Right lung (tissue), 5 donors: ENCODE data around the gene MIOX. TPM values are rescaled to one million over a fixed set of nuclear protein-coding genes. Genes with fewer than 3 reads are reported as not detected.
A peak's percentile ranks its signal among the peaks of the same experiment; 100 is the strongest.

ENCODE experiments used
- DNase-seq, 2 donors: peaks; one replicate each; pipeline ENCODE4 v3.0.0-alpha.2; 2013
- polyA plus RNA-seq, 5 donors: library from polyadenylated mRNA; unstranded; fragments of 120-200 nt; gene quantifications; one replicate each; pipeline versions ENCODE4 v1.2.1 to v1.2.3, GENCODE V29; 2013; ENCODE audit warnings: inconsistent platforms in 1 of 5, low replicate concordance in 1 of 5; ENCODE audit not compliant: insufficient read length in 5 of 5, insufficient read depth in 1 of 5

MIOX gene
- polyA plus RNA-seq, 5 donors = 0.08 to 0.18 (median 0.08) TPM; not detected in 2

- DNase-seq = no peak
Measured at GRCh38 chr22:50454556-50455075, 32.0 kb upstream of the MIOX start.

GRCh38 chr22:50455201-50455600, 31.5 kb upstream of the MIOX start:
- DNase-seq = no peak

- DNase-seq = no peak
Measured at GRCh38 chr22:50456026-50456425, 30.6 kb upstream of the MIOX start.

DNA sequence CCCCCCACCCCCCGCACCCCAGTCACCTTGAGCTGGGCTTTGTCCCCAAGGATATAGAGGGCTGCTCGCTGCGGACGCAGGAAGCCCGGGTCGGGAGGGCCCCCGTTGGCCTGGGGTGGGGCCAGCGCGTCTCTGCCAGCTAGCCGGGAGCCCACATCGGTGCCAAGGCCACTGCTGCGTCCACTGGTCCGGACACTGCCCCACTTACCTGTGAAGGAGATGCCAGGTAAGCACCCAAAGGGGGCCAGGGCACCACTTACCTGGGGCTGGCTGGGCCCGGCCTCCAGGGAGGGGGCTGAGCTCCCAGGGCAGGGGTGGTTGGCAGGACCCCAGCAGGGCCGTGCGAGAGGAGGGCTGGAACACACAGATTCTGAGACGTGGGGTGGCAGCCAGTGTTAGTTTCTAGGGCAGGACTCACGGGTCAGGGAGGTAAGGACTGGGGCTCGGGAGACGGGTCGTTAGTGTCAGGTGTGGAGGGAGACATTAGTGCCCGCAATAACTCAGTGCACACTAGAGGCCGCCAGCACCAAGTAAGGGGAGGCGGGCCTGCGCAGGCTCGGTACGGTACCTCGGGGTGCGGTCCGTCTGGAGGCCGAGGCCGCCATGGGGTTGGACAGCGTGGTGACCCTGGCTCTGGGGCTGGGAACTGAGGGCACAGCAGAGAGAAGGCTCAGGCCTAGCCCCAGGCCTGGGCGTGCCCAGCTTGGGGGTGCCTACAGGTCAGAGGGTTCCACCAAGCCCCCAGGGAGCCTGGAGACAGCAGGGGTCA, 30.0 kb upstream of the MIOX start:
- DNase-seq = no peak

GRCh38 chr22:50459016-50459415, 27.6 kb upstream of the MIOX start:
- DNase-seq = no peak

GRCh38 chr22:50459496-50460140, 27.0 kb upstream of the MIOX start:
- no peak for DNase-seq

- DNase-seq = no peak
Measured at GRCh38 chr22:50460938-50461337, 25.7 kb upstream of the MIOX start.

DNA sequence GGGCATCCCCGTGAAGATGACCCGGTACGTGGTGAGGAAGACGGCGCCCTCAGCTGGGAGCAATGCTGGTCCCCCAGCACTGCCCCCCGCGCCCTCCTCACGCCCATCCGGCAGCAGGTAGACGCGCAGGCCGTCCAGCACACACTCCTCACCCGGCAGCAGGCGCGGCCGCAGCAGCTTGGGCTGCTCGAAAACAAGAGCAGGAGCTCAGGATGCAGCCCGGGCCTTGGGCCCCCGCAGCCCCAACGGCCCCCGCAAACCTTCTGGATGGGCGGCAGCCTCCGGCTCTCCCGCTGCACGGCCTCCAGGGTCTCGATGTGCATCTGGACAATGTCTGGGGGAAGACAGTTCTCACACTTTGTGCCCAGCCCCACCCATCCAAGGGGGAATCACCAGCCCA, 25.1 kb upstream of the MIOX start:
- DNase-seq = no peak

DNA sequence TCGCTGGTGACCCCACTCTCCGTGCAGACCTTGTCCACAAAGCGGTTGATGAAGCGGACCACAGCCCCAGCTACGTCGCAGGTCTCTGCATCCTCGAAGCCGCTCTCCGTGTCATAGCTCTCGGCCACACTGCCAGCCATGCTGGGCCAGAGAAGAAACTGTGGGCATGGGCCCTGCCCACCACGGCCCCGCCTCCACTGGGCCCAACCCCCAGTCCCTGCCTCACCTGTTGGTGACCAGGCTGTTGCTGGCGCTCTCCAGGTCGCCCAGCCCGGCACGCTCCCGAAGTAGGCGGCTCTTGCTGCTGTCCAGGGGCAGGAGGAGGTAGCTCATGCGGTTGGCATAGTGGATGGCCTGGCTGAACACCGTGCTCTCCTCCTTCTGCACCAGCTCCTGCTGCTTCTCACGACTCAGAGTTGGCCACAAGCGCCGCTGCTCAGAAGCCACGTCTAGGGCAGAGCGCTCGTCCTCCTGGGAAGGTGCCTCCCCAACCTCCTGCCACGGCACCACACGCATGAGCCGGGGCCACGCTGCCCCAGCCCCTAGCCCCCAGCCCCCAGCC, 24.6 kb upstream of the MIOX start:
- no peak for DNase-seq

DNA sequence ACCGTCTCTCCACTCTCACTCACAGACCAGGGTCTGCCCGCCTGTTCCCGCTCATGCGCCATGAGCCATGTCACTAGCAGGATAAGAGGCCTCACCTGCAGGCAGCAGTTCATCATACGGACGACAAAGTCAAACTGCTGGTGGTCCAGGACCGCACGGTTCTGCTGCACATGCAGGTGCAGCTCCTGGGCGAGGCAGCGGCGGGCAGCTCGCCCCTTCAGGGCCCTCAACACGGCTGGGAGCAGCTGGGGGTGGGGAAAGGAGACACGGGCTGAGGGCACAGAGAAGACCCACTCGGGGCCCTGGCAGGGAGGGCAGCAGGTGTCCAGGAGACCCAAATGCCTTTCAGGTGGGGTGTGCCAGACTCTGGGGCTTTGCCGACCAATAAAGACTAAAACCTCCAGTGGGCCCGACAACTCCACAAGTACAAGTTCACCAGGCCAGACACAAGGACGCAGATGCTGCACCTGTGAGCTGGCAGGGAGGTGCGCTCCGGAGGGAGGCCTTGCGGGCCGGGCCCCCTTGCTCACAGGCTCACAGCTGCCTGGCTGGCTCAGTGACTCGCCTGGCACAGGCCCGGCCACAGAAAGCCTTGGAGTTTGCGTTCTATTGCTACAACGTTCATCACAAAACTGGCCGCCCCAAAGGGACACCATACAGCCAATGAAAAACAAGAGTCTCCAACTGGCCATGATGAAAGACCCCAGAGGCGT, 23.3 kb upstream of the MIOX start:
- DNase-seq = no peak

DNA sequence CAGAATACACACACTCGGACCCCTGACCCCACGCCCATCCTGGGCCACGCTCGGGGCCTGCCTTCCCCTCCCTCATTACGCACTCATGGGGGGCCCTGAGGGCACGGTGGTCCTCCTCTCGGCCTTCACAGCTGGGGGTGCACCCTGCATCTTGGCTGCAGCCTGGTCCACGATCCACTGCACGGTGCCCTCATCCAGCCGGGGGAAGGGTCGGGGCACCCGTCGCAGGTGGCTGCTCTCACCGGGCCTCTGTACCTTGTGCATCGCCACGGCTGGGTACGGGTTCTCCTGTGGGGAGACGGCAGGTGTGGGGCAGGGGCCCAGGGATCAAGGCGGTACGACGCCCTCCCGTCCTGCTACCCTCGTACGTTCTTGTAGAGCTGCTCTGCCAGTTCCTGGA, 22.2 kb upstream of the MIOX start:
- DNase-seq = no peak

- peak in 1 of 2 donors; percentile 35 for DNase-seq
Measured at GRCh38 chr22:50465066-50465930, 21.4 kb upstream of the MIOX start.

GRCh38 chr22:50467341-50467740, 19.3 kb upstream of the MIOX start:
- no peak for DNase-seq

DNA sequence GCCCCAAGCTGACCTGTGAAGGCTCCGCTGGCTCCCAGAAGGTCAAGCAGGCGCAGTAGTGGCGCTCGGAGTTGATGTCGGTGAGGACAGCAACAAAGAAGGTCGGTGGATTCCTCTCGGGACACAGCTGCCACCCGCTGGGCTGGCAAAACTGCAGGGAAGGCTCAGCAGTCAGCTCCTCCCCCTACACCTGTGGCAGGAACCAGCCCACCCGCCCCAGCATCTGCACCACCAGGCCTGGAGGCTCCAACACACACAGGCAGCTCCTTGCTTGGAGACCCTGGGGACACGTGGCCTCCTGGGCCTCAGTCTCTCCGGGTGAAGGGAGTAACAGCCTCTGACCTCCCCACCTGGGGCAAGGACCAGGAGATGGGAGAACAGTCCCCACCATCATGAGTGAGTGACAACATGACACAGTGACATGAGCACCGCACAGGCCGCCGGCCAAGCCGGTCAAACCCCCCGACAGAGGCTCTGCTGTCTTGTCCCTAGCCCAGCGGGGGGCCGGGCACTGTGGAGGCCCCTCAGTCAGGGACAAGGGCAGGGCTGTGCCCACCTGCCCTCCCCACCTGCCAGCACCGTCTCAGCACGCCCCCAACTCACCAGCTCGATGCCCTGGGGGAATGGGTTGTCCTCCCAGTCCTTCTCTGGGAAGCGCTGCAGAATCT, 18.8 kb upstream of the MIOX start:
- no peak for DNase-seq

DNA sequence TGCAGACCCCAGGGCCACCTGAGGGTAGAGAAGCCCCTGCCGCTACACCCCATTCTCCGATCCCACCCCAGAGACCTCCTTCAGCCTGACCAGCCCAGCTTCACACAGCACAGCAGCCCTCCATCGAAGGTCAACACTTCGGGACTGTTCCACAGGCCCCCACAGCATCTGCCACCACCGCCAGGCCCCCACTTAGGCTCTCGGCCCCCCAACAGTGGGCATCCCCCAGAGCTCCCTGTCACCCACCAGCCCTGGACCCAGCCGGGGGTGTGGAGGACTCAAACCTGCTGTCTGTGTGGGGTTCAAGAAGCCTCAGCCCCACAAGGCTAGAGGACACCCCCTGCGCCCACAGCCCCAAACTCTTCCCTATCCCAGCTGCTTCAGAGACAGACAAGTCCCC, 18.0 kb upstream of the MIOX start:
- no peak for DNase-seq

DNA sequence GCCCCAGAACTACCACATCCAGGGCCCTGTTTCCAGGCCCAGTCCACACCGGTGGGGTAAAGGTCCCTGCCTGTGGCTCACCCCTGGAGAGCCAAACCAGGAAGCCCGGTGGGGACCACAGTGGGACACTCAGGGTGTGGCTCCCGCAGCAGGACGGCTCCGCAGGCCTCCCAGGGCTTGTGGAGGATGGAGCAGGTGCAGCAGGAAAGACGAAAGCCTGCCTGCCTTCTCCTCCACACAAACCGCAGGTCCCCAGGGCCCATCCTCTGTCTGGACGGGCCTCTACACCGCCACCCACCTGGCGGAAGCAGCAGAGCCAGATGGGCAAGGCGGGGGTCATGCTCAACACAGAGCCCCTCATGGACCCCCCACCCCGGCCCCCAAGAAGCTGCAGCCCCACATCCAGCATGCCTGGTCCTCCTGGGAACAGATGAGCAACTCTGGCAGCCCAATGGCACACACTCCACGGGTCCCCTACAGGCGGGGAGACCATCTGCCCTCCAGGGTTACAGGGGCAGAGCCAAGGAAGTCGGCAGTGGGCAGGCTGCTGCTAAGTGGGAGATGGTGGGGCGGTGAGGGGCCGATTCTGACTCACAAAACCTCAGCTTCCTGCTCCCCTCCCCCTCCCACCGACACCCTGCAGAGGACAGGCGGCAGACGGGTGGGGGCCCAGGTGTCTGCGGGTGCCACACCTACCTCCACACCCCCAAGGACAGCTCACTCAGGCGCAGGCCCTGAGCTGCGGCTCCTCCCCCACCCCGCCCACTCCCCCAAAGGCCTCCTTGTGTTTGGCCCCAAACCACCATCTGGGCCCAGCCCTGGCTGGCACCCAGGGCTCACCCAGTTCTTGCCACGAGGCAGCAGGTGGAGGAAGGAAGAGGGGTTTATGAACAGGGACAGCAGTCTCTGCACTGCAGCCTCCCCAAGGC, 17.0 kb upstream of the MIOX start:
- DNase-seq = no peak

GRCh38 chr22:50470491-50470890, 16.2 kb upstream of the MIOX start:
- no peak for DNase-seq

- no peak for DNase-seq
Measured at GRCh38 chr22:50471197-50471847, 15.3 kb upstream of the MIOX start.

DNA sequence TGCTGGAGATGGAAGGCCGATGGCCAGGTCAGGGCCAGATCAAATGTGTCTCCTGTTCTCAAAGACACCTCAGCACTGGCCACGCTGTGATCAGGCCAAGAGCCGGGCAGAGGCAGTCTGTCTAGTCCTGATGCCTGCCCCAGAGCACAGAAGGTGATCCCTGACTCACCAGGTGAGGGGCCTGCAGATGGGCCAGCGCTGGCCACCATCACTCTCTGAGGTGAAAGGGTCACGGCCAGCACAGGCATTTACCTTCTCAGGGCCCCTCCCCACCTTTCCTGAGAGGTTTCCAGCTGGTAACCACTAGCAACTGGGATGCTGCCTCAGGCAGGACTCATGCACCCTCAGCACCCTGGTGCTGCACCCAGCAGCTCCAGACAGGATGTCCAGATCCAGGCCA, 14.7 kb upstream of the MIOX start:
- no peak for DNase-seq
